Measurements from ENCODE around the gene ALPP.

DNA sequence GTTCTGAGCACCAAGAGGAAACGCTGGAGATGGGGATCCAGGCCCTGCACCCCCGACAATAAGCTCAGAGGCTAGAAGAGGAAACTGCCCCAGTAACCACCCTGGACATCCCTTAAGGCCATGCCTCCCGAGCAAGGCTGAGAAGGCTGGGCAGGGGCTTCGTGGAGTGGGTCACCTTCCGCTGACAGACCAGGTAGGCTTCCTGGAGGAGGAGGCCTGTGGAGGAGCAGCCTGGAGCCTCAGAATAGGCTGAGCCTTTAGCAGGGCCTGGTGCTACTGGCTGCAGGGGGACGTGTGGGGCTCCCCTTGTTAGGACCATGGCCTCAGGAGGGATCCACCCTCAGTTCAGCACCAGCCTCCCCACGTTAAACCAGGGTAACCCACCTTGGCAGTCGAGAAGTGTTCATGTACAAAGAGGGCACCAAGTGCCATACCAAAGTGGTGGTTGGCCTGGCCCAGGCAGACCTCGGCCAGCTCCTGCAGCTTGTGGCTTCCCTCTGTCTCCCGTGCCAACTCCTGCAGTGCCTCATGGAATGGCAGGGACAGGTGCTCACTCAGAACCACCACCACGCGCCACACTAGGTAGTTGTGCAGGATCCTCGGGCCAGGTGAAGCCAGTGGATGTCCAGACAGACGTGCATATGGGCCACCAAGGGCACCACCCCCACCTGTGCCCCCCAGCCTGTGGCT is 28.5 kb upstream of the ALPP start:
- no peak for TF ChIP-seq POLR2AphosphoS5 (IDR thresholded peaks at IDR 0.05; ENCODE audit: low read depth, low read length)
- TF ChIP-seq TAF1 (IDR thresholded peaks at IDR 0.05; ENCODE audit: borderline replicate concordance, insufficient read depth, low read length) = no peak
